Measurements from ENCODE around the gene DAP.

The DAP gene

GRCh38 chr5:10707198-10708142 is 53.6 kb downstream of the DAP start:
- no peak overlapping the region for H3K4me3 ChIP-seq
- DNase-seq (ENCODE audit: low spot score), result no peak
- no peak overlapping the region for H3K27ac ChIP-seq
- no peak for TF ChIP-seq CTCF (IDR thresholded peaks at IDR 0.05)

GRCh38 chr5:10706326-10706725 is 54.7 kb downstream of the DAP start:
- no peak for DNase-seq (ENCODE audit: low spot score)
- Histone ChIP-seq H3K27ac (no peak overlapping the region), H3K4me3 (no peak overlapping the region)
- TF ChIP-seq CTCF (IDR thresholded peaks at IDR 0.05), result no peak

- Histone ChIP-seq H3K27ac (no peak overlapping the region), H3K4me3 (no peak overlapping the region)
- no peak for DNase-seq (ENCODE audit: low spot score)
- TF ChIP-seq CTCF (IDR thresholded peaks at IDR 0.05), result no peak
These were observed 55.3 kb downstream of the DAP start for GRCh38 chr5:10705747-10706146.

GRCh38 chr5:10704949-10705621 is 55.9 kb downstream of the DAP start:
- DNase-seq (ENCODE audit: low spot score), result no peak
- H3K4me3 ChIP-seq, result no peak overlapping the region
- no peak for TF ChIP-seq CTCF (IDR thresholded peaks at IDR 0.05)
- peak overlapping the region in 1 of 2 donors; percentile 26 for H3K27ac ChIP-seq

- Histone ChIP-seq H3K27ac (peak overlapping the region; percentile 27 to 80), H3K4me3 (no peak overlapping the region)
- DNase-seq (ENCODE audit: low spot score), result no peak
- TF ChIP-seq CTCF (IDR thresholded peaks at IDR 0.05), result no peak
These were observed 57.4 kb downstream of the DAP start for GRCh38 chr5:10703676-10704075.

GRCh38 chr5:10702911-10703491 is 58.0 kb downstream of the DAP start:
- no peak for TF ChIP-seq CTCF (IDR thresholded peaks at IDR 0.05)
- Histone ChIP-seq H3K27ac (peak overlapping the region; percentile 27 to 80), H3K4me3 (no peak overlapping the region)
- no peak for DNase-seq (ENCODE audit: low spot score)

Data from coronary artery (tissue), 2 donors.